SU-DHL-6 (cell line): ENCODE measurements around the gene CLCN6.

ENCODE experiments used
- CTCF ChIP-seq: fragments of 200-600 bp; sonication (generic); IDR thresholded peaks from one replicate; pipeline ENCODE4 v1.5.1; 2017; ENCODE audit warnings: antibody characterized with exemption, mild to moderate bottlenecking, low read length, moderate library complexity; ENCODE audit not compliant: insufficient read depth, poor library complexity, severe bottlenecking
- EZH2phosphoT487 ChIP-seq: fragments of 200-600 bp; sonication (generic), shearing (Covaris generic); conservative IDR thresholded peaks from 2 replicates; pipeline ENCODE4 v1.6.1; 2018; ENCODE audit warnings: mild to moderate bottlenecking, antibody characterized with exemption, low read length, moderate library complexity, mixed read lengths

DNA sequence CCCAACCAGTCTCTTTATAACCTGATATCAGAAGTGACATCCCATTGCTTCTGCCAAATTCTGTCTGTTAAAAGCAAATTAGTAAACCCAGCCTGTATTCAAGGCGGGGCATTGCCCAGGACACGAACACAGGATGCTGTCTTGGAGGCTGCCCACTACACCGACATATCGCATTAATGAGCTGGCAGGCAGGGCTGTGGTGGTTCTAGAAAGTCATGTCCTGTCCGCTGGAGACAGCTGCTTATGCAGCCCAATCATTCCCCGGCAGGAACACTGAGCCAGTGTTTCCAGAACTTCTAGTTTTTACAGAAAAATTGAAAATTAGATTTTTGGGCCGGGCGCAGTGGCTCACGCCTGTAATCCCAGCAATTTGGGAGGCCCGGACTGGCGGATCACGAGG, 24.7 kb upstream of the CLCN6 start:
- no peak for TF ChIP-seq CTCF
- no peak for TF ChIP-seq EZH2phosphoT487
